ENCODE measurements around the gene FAM120B. TPM values are rescaled to one million over a fixed set of nuclear protein-coding genes. Genes with fewer than 3 reads are reported as not detected.
"Not testable (repeated sequence)": the region's sequence is repeated elsewhere in the genome, so short reads cannot be mapped to it uniquely, and the experiment has no call there.

Gene FAM120B
- polyA plus RNA-seq (2012; ENCODE audit: missing spikeins) = 13.7 TPM

- peak; percentile 98 for FAIRE-seq
Measured at GRCh38 chr6:170306324-170307079, at the start of gene FAM120B. TSS of gene FAM120B (plus strand) at chr6:170306758. CDS start at chr6:170317391, 10,633 bp downstream.

GRCh38 chr6:170257376-170257775 is 49.2 kb upstream of the FAM120B start:
- no peak for DNase-seq (ENCODE audit: insufficient read length)
- TF ChIP-seq TAF1 (IDR thresholded peaks at IDR 0.05; ENCODE audit: borderline replicate concordance, low read depth, low read length) (no peak), POLR2AphosphoS5 (IDR thresholded peaks at IDR 0.05; ENCODE audit: low read depth, low read length) (no peak), POLR2A (IDR thresholded peaks at IDR 0.05; ENCODE audit: low read depth, low read length) (no peak)
- FAIRE-seq = no peak

More at GRCh38 chr6:170306324-170307079, at the start of gene FAM120B:
- DNase-seq (ENCODE audit: insufficient read length) = peak; percentile 94
- TF ChIP-seq TAF1 (IDR thresholded peaks at IDR 0.05; ENCODE audit: borderline replicate concordance, low read depth, low read length) (no peak; the same call in 1 of the 2 replicates), POLR2A (IDR thresholded peaks at IDR 0.05; ENCODE audit: low read depth, low read length) (peak; percentile 96), POLR2AphosphoS5 (IDR thresholded peaks at IDR 0.05; ENCODE audit: low read depth, low read length) (peak; percentile 96)

- no peak for TF ChIP-seq POLR2AphosphoS5 (IDR thresholded peaks at IDR 0.05; ENCODE audit: low read depth, low read length)
- TF ChIP-seq TAF1 (IDR thresholded peaks at IDR 0.05; ENCODE audit: borderline replicate concordance, low read depth, low read length) = no peak
- no peak for TF ChIP-seq POLR2A (IDR thresholded peaks at IDR 0.05; ENCODE audit: low read depth, low read length)
- no peak for DNase-seq (ENCODE audit: insufficient read length)
Measured at GRCh38 chr6:170258407-170258806, 48.2 kb upstream of the FAM120B start.

GRCh38 chr6:170259278-170259677 is 47.3 kb upstream of the FAM120B start:
- no peak for DNase-seq (ENCODE audit: insufficient read length)
- TF ChIP-seq TAF1 (IDR thresholded peaks at IDR 0.05; ENCODE audit: borderline replicate concordance, low read depth, low read length) = no peak
- no peak for TF ChIP-seq POLR2AphosphoS5 (IDR thresholded peaks at IDR 0.05; ENCODE audit: low read depth, low read length)
- no peak for TF ChIP-seq POLR2A (IDR thresholded peaks at IDR 0.05; ENCODE audit: low read depth, low read length)
- FAIRE-seq = no peak

More at GRCh38 chr6:170258407-170258806, 48.2 kb upstream of the FAM120B start:
- no peak for FAIRE-seq

GRCh38 chr6:170260686-170261085 is 45.9 kb upstream of the FAM120B start:
- DNase-seq (ENCODE audit: insufficient read length) = no peak
- FAIRE-seq = no peak

GRCh38 chr6:170261643-170262488 is 44.7 kb upstream of the FAM120B start:
- no peak for TF ChIP-seq POLR2A (IDR thresholded peaks at IDR 0.05; ENCODE audit: low read depth, low read length)
- no peak for TF ChIP-seq TAF1 (IDR thresholded peaks at IDR 0.05; ENCODE audit: borderline replicate concordance, low read depth, low read length)
- no peak for TF ChIP-seq POLR2AphosphoS5 (IDR thresholded peaks at IDR 0.05; ENCODE audit: low read depth, low read length)
- DNase-seq (ENCODE audit: insufficient read length) = no peak
- no peak for FAIRE-seq

More at GRCh38 chr6:170260686-170261085, 45.9 kb upstream of the FAM120B start:
- TF ChIP-seq POLR2AphosphoS5 (IDR thresholded peaks at IDR 0.05; ENCODE audit: low read depth, low read length) (no peak), TAF1 (IDR thresholded peaks at IDR 0.05; ENCODE audit: borderline replicate concordance, low read depth, low read length) (no peak), POLR2A (IDR thresholded peaks at IDR 0.05; ENCODE audit: low read depth, low read length) (no peak)

GRCh38 chr6:170262489-170263088 is 44.0 kb upstream of the FAM120B start:
- TF ChIP-seq POLR2AphosphoS5 (IDR thresholded peaks at IDR 0.05; ENCODE audit: low read depth, low read length) (no peak), POLR2A (IDR thresholded peaks at IDR 0.05; ENCODE audit: low read depth, low read length) (no peak), TAF1 (IDR thresholded peaks at IDR 0.05; ENCODE audit: borderline replicate concordance, low read depth, low read length) (no peak)
- FAIRE-seq (no peak), DNase-seq (ENCODE audit: insufficient read length) (no peak)

- no peak for TF ChIP-seq POLR2A (IDR thresholded peaks at IDR 0.05; ENCODE audit: low read depth, low read length)
- TF ChIP-seq TAF1 (IDR thresholded peaks at IDR 0.05; ENCODE audit: borderline replicate concordance, low read depth, low read length) = no peak
- TF ChIP-seq POLR2AphosphoS5 (IDR thresholded peaks at IDR 0.05; ENCODE audit: low read depth, low read length) = no peak
- DNase-seq (ENCODE audit: insufficient read length) (no peak), FAIRE-seq (no peak)
Measured at GRCh38 chr6:170263410-170263809, 43.1 kb upstream of the FAM120B start.

GRCh38 chr6:170264086-170264485 is 42.5 kb upstream of the FAM120B start:
- DNase-seq (ENCODE audit: insufficient read length) = no peak
- TF ChIP-seq TAF1 (IDR thresholded peaks at IDR 0.05; ENCODE audit: borderline replicate concordance, low read depth, low read length) = no peak
- TF ChIP-seq POLR2AphosphoS5 (IDR thresholded peaks at IDR 0.05; ENCODE audit: low read depth, low read length) = no peak
- TF ChIP-seq POLR2A (IDR thresholded peaks at IDR 0.05; ENCODE audit: low read depth, low read length) = no peak
- no peak for FAIRE-seq

GRCh38 chr6:170264644-170265043 is 41.9 kb upstream of the FAM120B start:
- FAIRE-seq; DNase-seq (ENCODE audit: insufficient read length): not testable (repeated sequence)

GRCh38 chr6:170265655-170266054 is 40.9 kb upstream of the FAM120B start:
- DNase-seq (ENCODE audit: insufficient read length) (no peak), FAIRE-seq (no peak)
- TF ChIP-seq POLR2A (IDR thresholded peaks at IDR 0.05; ENCODE audit: low read depth, low read length) = no peak
- TF ChIP-seq POLR2AphosphoS5 (IDR thresholded peaks at IDR 0.05; ENCODE audit: low read depth, low read length) = no peak
- TF ChIP-seq TAF1 (IDR thresholded peaks at IDR 0.05; ENCODE audit: borderline replicate concordance, low read depth, low read length) = no peak

Measured in GM12892 (cell line).